H9 (cell line): Measurements from ENCODE around the gene STX8. TPM values are rescaled to one million over a fixed set of nuclear protein-coding genes. Genes with fewer than 3 reads are reported as not detected.

ENCODE experiments used
- DNase-seq: peaks from one replicate; pipeline ENCODE4 v3.0.0-alpha.2; 2017
- H2AFZ ChIP-seq: one replicate; pipeline ENCODE4 v1.6.1; 2013; ENCODE audit warnings: mild to moderate bottlenecking, low read length, control low read depth, moderate library complexity
- H2AK5ac ChIP-seq: 2 replicates; pipeline ENCODE4 v1.6.1; 2013; ENCODE audit warnings: low read length, control low read depth, mixed read lengths; ENCODE audit not compliant: insufficient read length
- H2BK120ac ChIP-seq: one replicate; pipeline ENCODE4 v1.6.1; 2013; ENCODE audit warnings: low read depth, mild to moderate bottlenecking, low read length, control low read depth, inconsistent platforms; ENCODE audit not compliant: poor library complexity, severe bottlenecking
- H2BK12ac ChIP-seq: 2 replicates; pipeline ENCODE4 v1.6.1; 2013; ENCODE audit warnings: low read length, control low read depth, mixed read lengths, low read depth; ENCODE audit not compliant: insufficient read length
- H2BK15ac ChIP-seq: 2 replicates; pipeline ENCODE4 v1.6.1; 2013; ENCODE audit warnings: low read depth, low read length, control low read depth
- H2BK20ac ChIP-seq: one replicate; pipeline ENCODE4 v1.6.1; 2013; ENCODE audit warnings: low read depth, mild to moderate bottlenecking, low read length, control low read depth, inconsistent platforms; ENCODE audit not compliant: poor library complexity, severe bottlenecking
- H2BK5ac ChIP-seq: 2 replicates; pipeline ENCODE4 v1.6.1; 2013; ENCODE audit warnings: low read length, control low read depth, mixed read lengths; ENCODE audit not compliant: insufficient read length
- H3K14ac ChIP-seq: 2 replicates; pipeline ENCODE4 v1.6.1; 2013; ENCODE audit warnings: low read length, control low read depth; ENCODE audit not compliant: insufficient read depth
- H3K18ac ChIP-seq: 2 replicates; pipeline ENCODE4 v1.6.1; 2013; ENCODE audit warnings: low read depth, mild to moderate bottlenecking, mixed read lengths, low read length, control low read depth; ENCODE audit not compliant: insufficient read length
- H3K23ac ChIP-seq: 2 replicates; pipeline ENCODE4 v1.6.1; 2013; ENCODE audit warnings: low read length, control low read depth, mixed read lengths, low read depth; ENCODE audit not compliant: insufficient read length
- H3K23me2 ChIP-seq: 2 replicates; pipeline ENCODE4 v1.6.1; 2013; ENCODE audit warnings: low read depth, mild to moderate bottlenecking, mixed read lengths, low read length, control low read depth; ENCODE audit not compliant: insufficient read length, poor library complexity, severe bottlenecking
- H3K27ac ChIP-seq: 2 replicates; pipeline ENCODE4 v1.5.1; 2013; ENCODE audit warnings: low read length, control low read depth, mixed read lengths, low read depth; ENCODE audit not compliant: insufficient read length
- H3K27me3 ChIP-seq: 2 replicates; pipeline ENCODE4 v1.6.1; 2013; ENCODE audit warnings: low read length, control low read depth, inconsistent platforms; ENCODE audit not compliant: insufficient read depth
- H3K4ac ChIP-seq: 2 replicates; pipeline ENCODE4 v1.6.1; 2013; ENCODE audit warnings: low read depth, mild to moderate bottlenecking, control low read depth, inconsistent platforms, low read length, moderate library complexity
- H3K4me1 ChIP-seq: 2 replicates; pipeline ENCODE4 v1.6.1; 2013; ENCODE audit warnings: low read length, control low read depth, inconsistent platforms; ENCODE audit not compliant: insufficient read depth
- H3K4me2 ChIP-seq: 2 replicates; pipeline ENCODE4 v1.6.1; 2013; ENCODE audit warnings: low read length, control low read depth, mixed read lengths; ENCODE audit not compliant: insufficient read length, insufficient read depth
- H3K56ac ChIP-seq: 2 replicates; pipeline ENCODE4 v1.6.1; 2013; ENCODE audit warnings: low read depth, mild to moderate bottlenecking, mixed read lengths, low read length, control low read depth; ENCODE audit not compliant: insufficient read length
- H3K79me1 ChIP-seq: 2 replicates; pipeline ENCODE4 v1.6.1; 2013; ENCODE audit warnings: low read depth, mild to moderate bottlenecking, moderate library complexity, low read length, control low read depth, inconsistent platforms; ENCODE audit not compliant: insufficient read depth, poor library complexity, severe bottlenecking
- H3K79me2 ChIP-seq: 2 replicates; pipeline ENCODE4 v1.6.1; 2013; ENCODE audit warnings: low read length, control low read depth, inconsistent platforms; ENCODE audit not compliant: insufficient read depth
- H3K9ac ChIP-seq: 2 replicates; pipeline ENCODE4 v1.6.1; 2013; ENCODE audit warnings: low read length, control low read depth, mixed read lengths; ENCODE audit not compliant: insufficient read length; ENCODE audit errors: extremely low read depth
- H3K9me3 ChIP-seq: one replicate; pipeline ENCODE4 v1.6.1; 2013; ENCODE audit warnings: low read depth, low read length, inconsistent platforms; ENCODE audit not compliant: control insufficient read depth
- H3T11ph ChIP-seq: one replicate; pipeline ENCODE4 v1.6.1; 2013; ENCODE audit warnings: mild to moderate bottlenecking, low read length, control low read depth, inconsistent platforms
- H4K20me1 ChIP-seq: one replicate; pipeline ENCODE4 v1.6.1; 2013; ENCODE audit not compliant: control insufficient read depth, insufficient read length, insufficient read depth
- H4K5ac ChIP-seq: 2 replicates; pipeline ENCODE4 v1.6.1; 2013; ENCODE audit warnings: low read depth, mild to moderate bottlenecking, mixed read lengths, low read length, control low read depth; ENCODE audit not compliant: insufficient read length
- H4K8ac ChIP-seq: replicated peaks from 2 replicates; pipeline ENCODE4 v1.6.1; 2013; ENCODE audit warnings: low read length, control low read depth, mixed read lengths, low read depth; ENCODE audit not compliant: insufficient read length
- H4K91ac ChIP-seq: 2 replicates; pipeline ENCODE4 v1.6.1; 2013; ENCODE audit warnings: low read depth, mild to moderate bottlenecking, moderate library complexity, mixed read lengths, low read length, control low read depth; ENCODE audit not compliant: insufficient read length
- H3K27ac Mint-ChIP-seq, 3 experiments: 2 replicates in 2 of 3; 3 replicates in 1 of 3; pipeline ENCODE4 v1.8.0; 2020 to 2021; ENCODE audit warnings: mixed read lengths in 3 of 3, mild to moderate bottlenecking in 1 of 3, moderate library complexity in 1 of 3
- H3K27me3 Mint-ChIP-seq: 2 replicates; pipeline ENCODE4 v1.8.0; 2021; ENCODE audit warnings: low read depth, mild to moderate bottlenecking, moderate library complexity, mixed read lengths
- H3K36me3 Mint-ChIP-seq, 3 experiments: 2 replicates in 2 of 3; 3 replicates in 1 of 3; pipeline ENCODE4 v1.8.0; 2020 to 2021; ENCODE audit warnings: low read depth in 3 of 3, mixed read lengths in 3 of 3; ENCODE audit not compliant: insufficient read depth in 1 of 3
- H3K4me1 Mint-ChIP-seq, 2 experiments: 2 replicates each; pipeline ENCODE4 v1.8.0; 2020; ENCODE audit warnings: mixed read lengths in 2 of 2
- H3K4me3 Mint-ChIP-seq, 2 experiments: 2 replicates in 1 of 2; 3 replicates in 1 of 2; pipeline ENCODE4 v1.8.0; 2020 to 2021; ENCODE audit warnings: mild to moderate bottlenecking in 2 of 2, mixed read lengths in 2 of 2, moderate library complexity in 1 of 2
- H3K9me3 Mint-ChIP-seq, 2 experiments: 2 replicates in 1 of 2; 3 replicates in 1 of 2; pipeline ENCODE4 v1.8.0; 2020; ENCODE audit warnings: mild to moderate bottlenecking in 2 of 2, mixed read lengths in 2 of 2, moderate library complexity in 1 of 2
- CTCF ChIP-seq: fragments of 200-600 bp; sonication (generic); conservative IDR thresholded peaks from 3 replicates; pipeline ENCODE4 v1.8.0; 2021; ENCODE audit warnings: antibody characterized with exemption, mild to moderate bottlenecking
- WGBS: extraction: QIAGEN DNeasy Blood & Tissue Kit; methylation state at CpG from one replicate; pipeline ENCODE4 v1.1.7; 2013; ENCODE audit warnings: missing lambda C conversion rate, low lambda C conversion rate, mixed read lengths; ENCODE audit not compliant: insufficient read length; ENCODE audit errors: extremely low coverage; 5-methylcytosine and 5-hydroxymethylcytosine counted together
- total RNA-seq: library from RNA; stranded (reverse); gene quantifications from 2 replicates; pipeline ENCODE4 v1.2.1, GENCODE V29; 2021

The STX8 gene
- total RNA-seq, 1 experiment from 2014 or later = 55.1 TPM

GRCh38 chr17:9409878-9410277 lies 165.7 kb downstream of the STX8 start:
- Histone ChIP-seq H2AFZ (no peak overlapping the region), H4K5ac (no peak overlapping the region), H2AK5ac (no peak overlapping the region), H4K8ac (no peak overlapping the region), H3K9ac (no peak overlapping the region), H3K79me1 (no peaks in the 10 kb centered on the region), H3K4me1 (no peaks in the 10 kb centered on the region), H2BK12ac (no peak overlapping the region), H2BK5ac (no peak overlapping the region), H3K56ac (no peak overlapping the region), H3K4ac (no peak overlapping the region), H3K79me2 (no peaks in the 10 kb centered on the region), H3K9me3 (no peaks in the 10 kb centered on the region), H3K27me3 (no peaks in the 10 kb centered on the region), H2BK120ac (no peak overlapping the region), H2BK20ac (no peak overlapping the region), H3K4me2 (no peak overlapping the region), H4K20me1 (no peaks in the 10 kb centered on the region), H4K91ac (no peak overlapping the region), H3K14ac (no peak overlapping the region), H3K23me2 (no peaks in the 10 kb centered on the region), H3K27ac (no peak overlapping the region), H2BK15ac (no peak overlapping the region), H3K23ac (no peak overlapping the region), H3T11ph (no peak overlapping the region), H3K18ac (no peak overlapping the region)
- no CpG with 5 or more reads among the region's 4 CpGs for WGBS
- no peak for DNase-seq
- Mint-ChIP-seq H3K27ac (no peak overlapping the region), H3K4me3 (no peak overlapping the region), H3K27me3 (no peaks in the 10 kb centered on the region), H3K36me3 (no peaks in the 10 kb centered on the region), H3K4me1 (peaks cover 18 to 21% of the 10 kb centered on the region in 2 experiments), H3K9me3 (no peaks in the 10 kb centered on the region)
- TF ChIP-seq CTCF = no peak
